GM04503 (cell line): ENCODE data around the gene SHD.
"Not testable (repeated sequence)": the region's sequence is repeated elsewhere in the genome, so short reads cannot be mapped to it uniquely, and the experiment has no call there.

Experiments used
- DNase-seq: peaks from one replicate; pipeline ENCODE4 v3.0.0-alpha.2; 2012; ENCODE audit warnings: low read depth

Gene SHD, protein sequence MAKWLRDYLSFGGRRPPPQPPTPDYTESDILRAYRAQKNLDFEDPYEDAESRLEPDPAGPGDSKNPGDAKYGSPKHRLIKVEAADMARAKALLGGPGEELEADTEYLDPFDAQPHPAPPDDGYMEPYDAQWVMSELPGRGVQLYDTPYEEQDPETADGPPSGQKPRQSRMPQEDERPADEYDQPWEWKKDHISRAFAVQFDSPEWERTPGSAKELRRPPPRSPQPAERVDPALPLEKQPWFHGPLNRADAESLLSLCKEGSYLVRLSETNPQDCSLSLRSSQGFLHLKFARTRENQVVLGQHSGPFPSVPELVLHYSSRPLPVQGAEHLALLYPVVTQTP

GRCh38 chr19:4278419-4279266 is at the start of gene SHD:
TSS of gene SHD (plus strand) at chr19:4279266. CDS start at chr19:4280064, 798 bp downstream.
- DNase-seq, result no peak

- DNase-seq, result not testable (repeated sequence)
Observed at GRCh38 chr19:4230237-4230636, 48.8 kb upstream of the SHD start.

DNA sequence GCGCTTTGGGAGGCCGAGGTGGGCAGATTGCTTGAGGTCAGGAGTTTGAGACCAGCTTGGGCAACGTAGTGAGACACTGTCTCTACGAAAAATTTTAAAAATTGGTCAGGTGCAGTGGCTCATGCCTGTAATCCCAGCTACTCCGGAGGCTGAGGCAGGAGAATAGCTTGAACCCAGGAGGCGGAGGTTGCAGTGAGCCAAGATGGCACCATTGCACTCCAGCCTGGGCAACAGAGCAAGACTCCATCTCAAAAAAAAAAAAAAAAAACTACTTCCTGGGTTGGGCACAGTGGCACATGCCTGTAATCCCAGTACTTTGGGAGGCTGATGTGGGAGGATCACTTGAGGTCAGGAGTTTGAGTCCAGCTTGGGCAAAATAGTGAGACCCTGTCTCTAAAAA is 47.5 kb upstream of the SHD start:
- not testable (repeated sequence) for DNase-seq

- not testable (repeated sequence) for DNase-seq
Observed at GRCh38 chr19:4232139-4232538, 46.9 kb upstream of the SHD start.

- DNase-seq, result no peak
Observed at GRCh38 chr19:4232614-4233281, 46.3 kb upstream of the SHD start.

- DNase-seq, result no peak
Observed at GRCh38 chr19:4233282-4233853, 45.7 kb upstream of the SHD start.

- no peak for DNase-seq
Observed at GRCh38 chr19:4234142-4234861, 44.8 kb upstream of the SHD start.

DNA sequence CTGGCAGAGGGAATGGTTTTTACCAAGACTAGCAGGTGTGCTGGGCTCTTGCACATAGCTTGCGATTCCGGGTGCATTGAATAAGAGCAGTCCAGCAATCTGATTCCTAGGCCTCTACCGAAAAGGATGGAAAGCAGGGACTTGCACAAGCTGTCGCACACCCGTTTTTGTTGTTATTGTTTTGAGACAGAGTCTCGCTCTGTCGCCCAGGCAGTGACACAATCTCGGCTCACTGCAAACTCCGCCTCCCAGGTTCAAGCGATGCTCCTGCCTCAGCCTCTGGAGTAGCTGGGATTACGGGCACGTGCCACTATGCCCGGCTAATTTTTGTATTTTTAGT is 44.2 kb upstream of the SHD start:
- no peak for DNase-seq

DNA sequence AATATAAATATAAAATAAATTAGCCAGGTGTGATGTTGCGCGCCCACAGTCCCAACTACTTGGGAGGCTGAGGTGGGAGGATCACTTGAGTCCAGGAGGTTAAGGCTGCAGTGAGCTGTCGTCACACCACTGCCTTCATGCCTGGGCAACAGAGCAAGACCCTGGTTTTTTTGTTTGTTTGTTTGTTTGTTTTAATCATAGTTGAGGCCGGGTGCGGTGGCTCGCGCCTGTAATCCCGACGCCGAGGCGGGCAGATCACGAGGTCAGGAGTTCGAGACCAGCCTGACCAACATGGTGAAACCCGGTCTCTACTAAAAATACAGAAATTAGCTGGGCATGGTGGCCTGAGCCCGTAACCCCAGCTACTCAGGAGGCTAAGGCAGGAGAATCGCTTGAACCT is 41.6 kb upstream of the SHD start:
- not testable (repeated sequence) for DNase-seq

GRCh38 chr19:4238831-4239230 is 40.2 kb upstream of the SHD start:
- DNase-seq, result no peak

GRCh38 chr19:4241824-4242430 is 37.1 kb upstream of the SHD start:
- no peak for DNase-seq

- DNase-seq, result not testable (repeated sequence)
Observed at GRCh38 chr19:4245938-4246337, 33.1 kb upstream of the SHD start.

- peak; percentile 93 for DNase-seq
Observed at GRCh38 chr19:4246767-4247593, 32.1 kb upstream of the SHD start, which contains the start of gene YJU2. TSS of gene YJU2 (plus strand) at chr19:4247080. CDS start at chr19:4247147, 67 bp downstream.

- no peak for DNase-seq
Observed at GRCh38 chr19:4256563-4256962, 22.5 kb upstream of the SHD start.

DNA sequence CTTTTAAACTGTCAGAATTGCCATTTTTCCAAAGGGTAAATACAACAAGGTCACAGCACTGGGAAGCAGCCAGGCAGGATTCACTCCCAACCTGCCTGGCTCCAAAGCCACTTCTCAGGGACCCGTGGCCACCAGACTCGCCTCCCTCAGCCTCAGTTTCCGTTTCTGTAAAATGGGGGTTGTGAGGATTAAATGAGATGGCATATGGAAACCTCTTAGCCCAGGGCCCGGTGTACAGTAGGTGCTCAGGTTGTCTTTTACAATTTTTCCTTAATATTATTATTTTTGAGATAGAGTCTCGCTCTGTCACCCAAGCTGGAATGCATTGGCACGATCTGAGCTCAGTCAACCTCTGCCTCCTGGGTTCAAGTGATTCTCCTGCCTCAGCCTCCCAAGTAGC is 22.0 kb upstream of the SHD start:
- DNase-seq, result no peak

- DNase-seq, result no peak
Observed at GRCh38 chr19:4258181-4258580, 20.9 kb upstream of the SHD start.

DNA sequence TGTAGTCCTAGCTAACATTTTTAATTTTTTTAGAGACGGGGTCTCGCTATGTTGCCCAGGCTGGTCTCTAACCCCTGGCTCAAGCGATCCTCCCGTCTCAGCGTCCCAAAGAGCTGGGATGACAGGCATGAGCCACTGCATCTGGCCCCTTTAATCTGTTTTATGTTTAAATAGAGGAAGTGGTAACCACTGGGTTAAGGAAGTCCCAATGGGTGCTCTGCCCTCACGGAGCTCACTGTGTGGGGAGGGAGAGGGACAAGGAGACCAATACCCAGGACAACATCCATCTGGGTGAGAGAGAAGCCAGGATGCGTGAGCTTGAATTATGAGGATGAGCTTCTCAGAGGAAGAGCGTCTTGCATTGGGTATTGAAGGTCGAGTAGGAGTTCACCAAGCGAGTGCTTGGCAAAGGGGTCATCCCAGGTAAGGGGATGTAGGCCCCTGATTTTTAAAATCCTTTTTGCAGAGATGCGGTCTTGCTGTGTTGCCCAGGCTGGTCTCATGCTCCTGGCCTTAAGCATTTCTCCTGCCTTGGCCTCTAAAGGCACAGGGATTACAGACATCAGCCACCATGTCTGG is 18.4 kb upstream of the SHD start:
- DNase-seq, result no peak

DNA sequence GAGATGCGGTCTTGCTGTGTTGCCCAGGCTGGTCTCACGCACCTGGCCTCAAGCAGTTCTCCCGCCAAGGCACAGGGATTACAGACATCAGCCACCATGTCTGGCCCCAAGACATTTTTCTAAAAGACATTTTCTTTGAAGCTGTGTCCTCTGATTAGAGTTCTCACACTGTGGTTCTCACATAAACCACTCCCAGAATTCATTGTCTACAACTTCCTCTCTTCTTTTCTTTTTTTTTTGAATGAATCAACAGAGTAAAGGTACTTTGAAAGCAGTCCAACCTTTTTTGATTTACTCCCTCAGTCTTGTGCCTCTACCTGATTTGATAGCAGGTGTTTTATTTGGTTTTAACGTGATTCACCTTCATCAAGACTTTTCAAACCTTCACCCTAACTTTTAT is 14.3 kb upstream of the SHD start:
- DNase-seq, result no peak

DNA sequence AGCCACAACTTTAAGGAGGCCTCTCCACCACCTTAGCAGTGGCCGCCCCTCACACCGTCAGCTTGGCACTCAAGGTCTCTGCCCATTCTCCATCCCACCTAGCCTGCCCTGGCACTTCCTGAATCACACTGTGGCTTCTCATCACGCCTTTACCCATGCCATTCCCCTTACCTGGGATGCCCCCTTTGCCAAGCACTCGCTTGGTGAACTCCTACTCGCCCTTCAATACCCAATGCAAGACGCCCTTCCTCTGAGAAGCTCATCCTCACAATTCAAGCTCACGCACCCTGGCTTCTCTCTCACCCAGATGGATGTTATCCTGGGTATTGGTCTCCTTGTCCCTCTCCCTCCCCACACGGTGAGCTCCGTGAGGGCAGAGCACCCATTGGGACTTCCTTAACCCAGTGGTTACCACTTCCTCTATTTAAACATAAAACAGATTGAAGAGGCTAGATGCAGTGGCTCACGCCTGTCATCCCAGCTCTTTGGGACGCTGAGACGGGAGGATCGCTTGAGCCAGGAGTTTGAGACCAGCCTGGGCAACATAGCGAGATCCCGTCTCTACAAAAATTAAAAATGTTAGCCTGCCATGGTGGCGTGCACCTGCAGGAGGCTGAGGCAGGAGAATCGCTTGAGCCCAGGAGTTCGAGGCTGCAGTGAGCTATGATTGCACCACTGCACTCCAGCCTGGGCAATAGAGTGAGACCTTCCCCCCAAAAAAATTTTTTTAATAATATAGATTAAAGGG is 12.6 kb upstream of the SHD start:
- DNase-seq, result no peak
